Cardiac fibroblast (primary cell): Measurements from ENCODE around the gene PRKCA.

Source experiments
- DNase-seq, 2 donors: peaks; one replicate each; pipeline versions ENCODE4 v3.0.0 to v3.0.0-alpha.2; 2010; ENCODE audit warnings: low read depth in 2 of 2
- H3K4me3 ChIP-seq, 2 donors: replicated peaks in 1 of 2; 1 replicate in 1 of 2; 2 replicates in 1 of 2; pipeline ENCODE4 v1.5.1; 2011; ENCODE audit warnings: low read depth in 2 of 2, low read length in 2 of 2, mild to moderate bottlenecking in 2 of 2, moderate library complexity in 1 of 2
- TF ChIP-seq, protein P1 (sequence below): IDR thresholded peaks from one replicate; pipeline ENCODE4 v1.5.1; 2011; ENCODE audit warnings: low read depth, mild to moderate bottlenecking, low read length, inconsistent platforms

Gene PRKCA

DNA sequence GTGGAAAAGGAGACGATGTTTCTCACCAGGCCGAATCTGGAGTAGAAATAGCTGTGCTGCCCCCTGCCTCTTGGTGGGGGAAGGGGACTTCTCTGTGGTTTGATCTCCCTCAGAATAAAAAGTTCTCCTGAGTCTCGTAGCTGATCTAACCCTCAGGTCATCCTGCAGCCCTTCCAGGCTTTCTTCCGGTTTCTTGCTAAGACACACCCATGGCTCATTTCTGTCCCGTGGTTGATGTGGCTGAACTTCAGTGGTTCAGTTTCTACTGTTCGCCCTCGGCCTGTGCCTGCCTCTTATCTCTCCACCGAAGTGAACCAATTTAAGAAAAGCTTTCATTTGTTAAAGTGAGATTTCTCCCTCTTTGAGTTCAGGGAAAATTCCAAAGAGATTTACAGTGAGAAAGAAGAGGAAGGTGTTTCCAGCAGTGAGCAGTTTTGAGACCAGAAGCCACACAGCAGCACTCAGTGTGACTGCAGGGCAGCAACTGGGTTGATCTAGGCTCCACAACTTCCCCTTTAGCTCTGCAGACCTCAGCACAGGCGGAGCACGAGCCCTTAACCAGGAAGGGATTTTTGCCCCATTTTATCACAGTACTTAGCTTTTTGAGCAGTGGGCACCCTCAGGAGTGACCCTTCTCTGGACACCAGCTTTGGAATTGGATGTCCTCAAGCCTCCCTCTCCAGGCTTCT lies 497.6 kb downstream of the PRKCA start:
- TF ChIP-seq, protein P1, sequence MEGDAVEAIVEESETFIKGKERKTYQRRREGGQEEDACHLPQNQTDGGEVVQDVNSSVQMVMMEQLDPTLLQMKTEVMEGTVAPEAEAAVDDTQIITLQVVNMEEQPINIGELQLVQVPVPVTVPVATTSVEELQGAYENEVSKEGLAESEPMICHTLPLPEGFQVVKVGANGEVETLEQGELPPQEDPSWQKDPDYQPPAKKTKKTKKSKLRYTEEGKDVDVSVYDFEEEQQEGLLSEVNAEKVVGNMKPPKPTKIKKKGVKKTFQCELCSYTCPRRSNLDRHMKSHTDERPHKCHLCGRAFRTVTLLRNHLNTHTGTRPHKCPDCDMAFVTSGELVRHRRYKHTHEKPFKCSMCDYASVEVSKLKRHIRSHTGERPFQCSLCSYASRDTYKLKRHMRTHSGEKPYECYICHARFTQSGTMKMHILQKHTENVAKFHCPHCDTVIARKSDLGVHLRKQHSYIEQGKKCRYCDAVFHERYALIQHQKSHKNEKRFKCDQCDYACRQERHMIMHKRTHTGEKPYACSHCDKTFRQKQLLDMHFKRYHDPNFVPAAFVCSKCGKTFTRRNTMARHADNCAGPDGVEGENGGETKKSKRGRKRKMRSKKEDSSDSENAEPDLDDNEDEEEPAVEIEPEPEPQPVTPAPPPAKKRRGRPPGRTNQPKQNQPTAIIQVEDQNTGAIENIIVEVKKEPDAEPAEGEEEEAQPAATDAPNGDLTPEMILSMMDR: no peak
- no peak for DNase-seq
- no peak overlapping the region for H3K4me3 ChIP-seq

DNA sequence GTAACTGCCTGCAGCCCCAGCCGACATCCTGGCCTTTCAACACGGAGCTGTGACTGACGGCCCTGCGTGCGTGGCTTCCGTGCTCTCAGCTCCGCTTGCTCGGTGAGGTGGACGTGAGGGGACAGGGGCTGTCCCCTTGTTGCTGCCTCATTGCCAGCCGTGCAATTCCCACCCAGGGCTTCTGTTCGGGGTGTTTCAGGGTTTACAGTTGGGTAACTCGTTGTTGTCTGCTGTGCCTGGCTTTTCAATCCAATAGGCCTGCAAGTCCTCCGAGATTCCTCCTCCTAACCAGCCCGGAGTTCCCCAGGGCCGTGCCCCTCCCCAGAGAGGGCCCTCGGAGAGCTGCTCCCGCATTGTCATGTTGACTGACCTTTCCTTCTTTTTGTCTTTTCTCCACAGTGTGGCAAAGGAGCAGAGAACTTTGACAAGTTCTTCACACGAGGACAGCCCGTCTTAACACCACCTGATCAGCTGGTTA lies 501.1 kb downstream of the PRKCA start:
- DNase-seq: no peak
- no peak overlapping the region for H3K4me3 ChIP-seq
- TF ChIP-seq, protein P1: no peak

DNA sequence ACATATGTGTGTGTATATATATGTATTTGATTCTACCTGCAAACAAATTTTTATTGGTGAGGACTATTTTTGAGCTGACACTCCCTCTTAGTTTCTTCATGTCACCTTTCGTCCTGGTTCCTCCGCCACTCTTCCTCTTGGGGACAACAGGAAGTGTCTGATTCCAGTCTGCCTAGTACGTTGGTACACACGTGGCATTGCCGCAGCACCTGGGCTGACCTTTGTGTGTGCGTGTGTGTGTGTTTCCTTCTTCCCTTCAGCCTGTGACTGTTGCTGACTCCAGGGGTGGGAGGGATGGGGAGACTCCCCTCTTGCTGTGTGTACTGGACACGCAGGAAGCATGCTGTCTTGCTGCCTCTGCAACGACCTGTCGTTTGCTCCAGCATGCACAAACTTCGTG lies 503.2 kb downstream of the PRKCA start:
- no peak overlapping the region for H3K4me3 ChIP-seq
- no peak for DNase-seq
- TF ChIP-seq, protein P1: no peak

DNA sequence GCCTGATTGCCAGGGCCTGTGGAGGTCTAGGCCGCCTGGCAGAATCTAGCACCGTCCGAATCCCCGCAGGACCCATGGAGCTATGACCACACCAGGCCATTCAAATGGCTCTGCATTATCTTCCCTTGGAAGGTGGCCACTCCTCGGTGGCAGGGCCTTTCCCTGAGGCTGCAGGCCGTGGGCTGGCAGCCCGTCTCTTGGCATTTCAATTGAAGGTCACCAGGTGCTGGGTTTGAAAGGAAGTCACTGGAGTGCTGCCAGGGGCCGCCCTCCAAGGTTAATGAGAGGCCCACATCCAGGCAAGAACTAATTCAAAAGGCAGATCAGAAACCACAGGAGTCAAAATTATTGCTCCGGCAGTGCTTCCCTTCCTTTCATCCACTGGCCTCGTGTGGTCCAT lies 504.8 kb downstream of the PRKCA start:
- no peak overlapping the region for H3K4me3 ChIP-seq
- no peak for DNase-seq
- TF ChIP-seq, protein P1: no peak

DNA sequence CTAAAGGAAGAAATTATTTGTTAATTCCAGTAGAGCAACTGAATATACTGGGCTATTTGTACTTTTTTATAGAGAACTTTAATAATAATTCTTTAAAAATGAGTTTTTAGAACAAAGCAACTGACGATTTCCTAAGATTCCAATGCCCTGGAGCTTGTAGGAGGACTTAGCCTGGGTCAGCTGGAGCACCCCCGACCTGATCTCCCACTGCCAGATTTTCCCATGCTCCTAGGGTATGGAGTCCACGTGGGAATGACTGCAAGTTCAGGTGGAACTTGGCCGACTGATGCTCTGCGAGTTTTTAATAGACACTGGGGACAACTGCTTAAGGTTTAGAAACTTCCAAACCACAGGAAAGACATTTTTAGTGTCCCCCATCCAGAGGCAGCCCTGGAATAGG lies 507.0 kb downstream of the PRKCA start:
- H3K4me3 ChIP-seq: no peak overlapping the region
- DNase-seq: no peak
- TF ChIP-seq, protein P1: no peak

DNA sequence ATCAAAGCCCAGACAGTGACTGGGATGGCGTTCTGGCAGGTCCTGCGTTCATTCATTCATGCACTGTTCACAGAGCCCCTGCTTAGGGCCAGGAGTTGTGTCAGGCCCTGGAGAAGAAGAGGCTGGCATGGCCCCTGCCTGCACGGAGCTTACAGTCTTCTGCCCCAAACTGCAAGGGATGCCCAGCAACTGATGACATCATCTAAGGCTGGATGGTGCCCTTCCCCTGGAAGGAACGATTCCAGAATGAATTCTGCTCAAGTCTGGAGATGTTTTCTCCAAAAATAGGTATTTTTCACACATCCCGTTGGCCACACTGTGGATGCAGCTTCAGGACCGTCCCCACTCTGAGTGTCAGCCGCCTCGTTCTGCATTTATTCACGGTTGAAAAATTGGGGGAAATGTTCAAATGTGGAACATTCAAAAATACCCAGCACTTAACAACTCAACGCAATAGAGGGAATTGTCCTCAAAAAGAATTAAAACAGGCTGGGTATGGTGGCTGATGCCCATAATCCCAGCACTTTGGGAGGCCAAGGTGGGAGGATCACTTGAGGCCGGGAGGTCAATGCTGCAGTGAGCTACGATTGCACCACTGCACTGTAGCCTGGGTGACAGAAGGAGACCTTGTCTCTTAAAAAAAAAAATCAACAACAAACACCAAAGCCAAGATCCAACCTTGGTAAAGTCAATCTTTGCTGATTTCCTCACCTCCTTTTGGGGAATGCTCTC lies 508.7 kb downstream of the PRKCA start:
- no peak for DNase-seq
- no peak overlapping the region for H3K4me3 ChIP-seq
- TF ChIP-seq, protein P1: no peak
